T47D (cell line): ENCODE data around the gene PTPRH.
A peak's percentile ranks its signal among the peaks of the same experiment; 100 is the strongest.
"Not testable (repeated sequence)": the region's sequence is repeated elsewhere in the genome, so short reads cannot be mapped to it uniquely, and the experiment has no call there.

Experiments used
- DNase-seq, 2 experiments: peaks; one replicate each; pipeline versions ENCODE4 v3.0.0 to v3.0.0-alpha.2; 2011 to 2012; ENCODE audit warnings: low read depth in 1 of 2, low spot score in 1 of 2
- JUND ChIP-seq: IDR thresholded peaks from 2 replicates; pipeline ENCODE4 v1.6.1; 2012; ENCODE audit warnings: low read depth
- in situ Hi-C: cut with HindIII; loops from 2 replicates; pipeline ENCODE4 v1.10.0; 2016; ENCODE audit warnings: low sequenced_read_pairs, low pct_unique_long_range_greater_than_20kb

PTPRH gene

GRCh38 chr19:55179606-55180484 is 29.5 kb downstream of the PTPRH start, which contains the start of gene SYT5:
TSS of gene SYT5 (minus strand) at chr19:55180289. CDS start at chr19:55179041, 1,248 bp downstream.
- in situ Hi-C loops: no loop called here
- peak; percentile 67 to 82 for DNase-seq
- TF ChIP-seq JUND: no peak

- in situ Hi-C loops: no loop called here
- TF ChIP-seq JUND: no peak
- peak; percentile 54 to 72 for DNase-seq
Observed at GRCh38 chr19:55178781-55179599, 30.3 kb downstream of the PTPRH start.

GRCh38 chr19:55176076-55176475 is 33.2 kb downstream of the PTPRH start:
- in situ Hi-C loops: no loop called here
- TF ChIP-seq JUND: no peak
- DNase-seq: peak; percentile 33 to 53

GRCh38 chr19:55175117-55175867 is 34.0 kb downstream of the PTPRH start:
- no peak for DNase-seq
- TF ChIP-seq JUND: no peak
- in situ Hi-C loops: no loop called here

GRCh38 chr19:55174425-55175116 is 34.7 kb downstream of the PTPRH start:
- in situ Hi-C loops: no loop called here
- DNase-seq: no peak
- no peak for TF ChIP-seq JUND

GRCh38 chr19:55173714-55174409 is 35.4 kb downstream of the PTPRH start:
- in situ Hi-C loops: no loop called here
- DNase-seq: peak; percentile 87 to 88

GRCh38 chr19:55173186-55173713 is 36.1 kb downstream of the PTPRH start:
- no peak for TF ChIP-seq JUND
- DNase-seq: no peak
- in situ Hi-C loops: no loop called here

More at GRCh38 chr19:55173714-55174409, 35.4 kb downstream of the PTPRH start:
- TF ChIP-seq JUND: no peak

- DNase-seq: no peak
- in situ Hi-C loops: no loop called here
- TF ChIP-seq JUND: no peak
Observed at GRCh38 chr19:55172741-55173140, 36.6 kb downstream of the PTPRH start.

GRCh38 chr19:55172318-55172717 is 37.0 kb downstream of the PTPRH start:
- DNase-seq, in situ Hi-C loops: not testable (repeated sequence)

- in situ Hi-C loops: no loop called here
Observed at GRCh38 chr19:55171440-55171839, 37.9 kb downstream of the PTPRH start.

GRCh38 chr19:55169136-55169535 is 40.2 kb downstream of the PTPRH start:
- DNase-seq: no peak
- TF ChIP-seq JUND: no peak
- in situ Hi-C loops: no loop called here

More at GRCh38 chr19:55171440-55171839, 37.9 kb downstream of the PTPRH start:
- DNase-seq: no peak
- TF ChIP-seq JUND: no peak
